Measurements from ENCODE around the gene PRRC2C. TPM values are rescaled to one million over a fixed set of nuclear protein-coding genes. Genes with fewer than 3 reads are reported as not detected.
A peak's percentile ranks its signal among the peaks of the same experiment; 100 is the strongest.

The PRRC2C gene
- total and polyA plus RNA-seq, 2 of the 13 experiments (the other 11 are each of a cell fraction or from before 2014, with no cell fraction given), result 46.2 to 57.0 TPM

DNA sequence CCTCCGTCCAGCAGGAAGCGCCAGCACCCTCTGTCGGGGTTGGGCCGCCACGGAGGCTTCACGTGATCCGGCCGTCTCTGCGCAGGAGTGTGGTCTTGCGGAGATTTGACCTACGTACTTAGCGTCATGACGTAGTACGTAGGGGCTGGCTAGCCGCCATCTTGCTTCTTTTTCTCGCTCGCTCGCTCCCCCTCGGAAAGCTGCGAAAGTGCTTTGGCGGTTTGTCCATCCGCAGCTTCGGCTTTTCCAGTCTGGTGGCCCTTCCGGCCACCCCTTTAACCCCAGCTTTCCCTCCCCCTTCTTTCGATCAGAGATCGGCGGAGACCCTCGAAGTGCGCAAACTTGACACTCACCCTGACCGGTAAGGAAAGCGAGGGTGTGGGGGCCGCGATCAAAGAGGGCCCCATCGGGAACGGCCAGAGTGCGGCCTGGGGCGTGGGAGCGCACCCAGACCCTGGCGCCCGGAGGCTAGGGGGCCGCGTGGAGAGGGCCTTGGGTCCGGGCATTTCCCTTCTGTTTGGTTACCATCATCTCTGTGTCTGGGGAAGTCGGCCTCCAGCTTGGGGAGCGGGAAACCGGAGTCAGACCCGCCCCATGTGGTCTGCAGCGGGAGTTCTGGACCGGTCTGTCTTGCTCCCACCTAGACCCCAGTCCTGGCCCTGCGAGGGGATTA, at the start of gene PRRC2C (continued):
- TF ChIP-seq, protein P1, sequence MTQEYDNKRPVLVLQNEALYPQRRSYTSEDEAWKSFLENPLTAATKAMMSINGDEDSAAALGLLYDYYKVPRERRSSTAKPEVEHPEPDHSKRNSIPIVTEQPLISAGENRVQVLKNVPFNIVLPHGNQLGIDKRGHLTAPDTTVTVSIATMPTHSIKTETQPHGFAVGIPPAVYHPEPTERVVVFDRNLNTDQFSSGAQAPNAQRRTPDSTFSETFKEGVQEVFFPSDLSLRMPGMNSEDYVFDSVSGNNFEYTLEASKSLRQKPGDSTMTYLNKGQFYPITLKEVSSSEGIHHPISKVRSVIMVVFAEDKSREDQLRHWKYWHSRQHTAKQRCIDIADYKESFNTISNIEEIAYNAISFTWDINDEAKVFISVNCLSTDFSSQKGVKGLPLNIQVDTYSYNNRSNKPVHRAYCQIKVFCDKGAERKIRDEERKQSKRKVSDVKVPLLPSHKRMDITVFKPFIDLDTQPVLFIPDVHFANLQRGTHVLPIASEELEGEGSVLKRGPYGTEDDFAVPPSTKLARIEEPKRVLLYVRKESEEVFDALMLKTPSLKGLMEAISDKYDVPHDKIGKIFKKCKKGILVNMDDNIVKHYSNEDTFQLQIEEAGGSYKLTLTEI (CRISPR knock-in tag; conservative IDR thresholded peaks at IDR 0.05), result no peak
- peak; percentile 68 for TF ChIP-seq ARID5B (CRISPR knock-in tag; IDR thresholded peaks at IDR 0.05)
- TF ChIP-seq, protein P2, sequence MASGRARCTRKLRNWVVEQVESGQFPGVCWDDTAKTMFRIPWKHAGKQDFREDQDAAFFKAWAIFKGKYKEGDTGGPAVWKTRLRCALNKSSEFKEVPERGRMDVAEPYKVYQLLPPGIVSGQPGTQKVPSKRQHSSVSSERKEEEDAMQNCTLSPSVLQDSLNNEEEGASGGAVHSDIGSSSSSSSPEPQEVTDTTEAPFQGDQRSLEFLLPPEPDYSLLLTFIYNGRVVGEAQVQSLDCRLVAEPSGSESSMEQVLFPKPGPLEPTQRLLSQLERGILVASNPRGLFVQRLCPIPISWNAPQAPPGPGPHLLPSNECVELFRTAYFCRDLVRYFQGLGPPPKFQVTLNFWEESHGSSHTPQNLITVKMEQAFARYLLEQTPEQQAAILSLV (CRISPR knock-in tag; IDR thresholded peaks at IDR 0.05; ENCODE audit: borderline replicate concordance), result peak; percentile 80; the same call in 1 of the 2 replicates
- TF ChIP-seq, protein P3, sequence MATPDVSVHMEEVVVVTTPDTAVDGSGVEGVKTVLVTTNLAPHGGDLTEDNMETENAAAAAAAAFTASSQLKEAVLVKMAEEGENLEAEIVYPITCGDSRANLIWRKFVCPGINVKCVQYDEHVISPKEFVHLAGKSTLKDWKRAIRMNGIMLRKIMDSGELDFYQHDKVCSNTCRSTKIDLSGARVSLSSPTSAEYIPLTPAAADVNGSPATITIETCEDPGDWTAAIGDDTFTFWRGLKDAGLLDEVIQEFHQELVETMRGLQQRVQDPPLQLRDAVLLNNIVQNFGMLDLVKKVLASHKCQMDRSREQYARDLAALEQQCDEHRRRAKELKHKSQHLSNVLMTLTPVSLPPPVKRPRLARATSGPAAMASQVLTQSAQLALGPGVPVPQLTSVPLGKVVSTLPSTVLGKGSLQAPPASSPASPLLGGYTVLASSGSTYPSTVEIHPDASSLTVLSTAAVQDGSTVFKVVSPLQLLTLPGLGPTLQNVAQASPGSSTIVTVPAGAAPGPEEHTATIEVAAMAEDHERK (CRISPR knock-in tag; IDR thresholded peaks at IDR 0.05; ENCODE audit: low read depth), result peak; percentile 98
- peak; percentile 36; the same call in 1 of the 2 replicates for TF ChIP-seq GFI1 (CRISPR knock-in tag; IDR thresholded peaks at IDR 0.05; ENCODE audit: borderline replicate concordance)
- TF ChIP-seq, protein P4, sequence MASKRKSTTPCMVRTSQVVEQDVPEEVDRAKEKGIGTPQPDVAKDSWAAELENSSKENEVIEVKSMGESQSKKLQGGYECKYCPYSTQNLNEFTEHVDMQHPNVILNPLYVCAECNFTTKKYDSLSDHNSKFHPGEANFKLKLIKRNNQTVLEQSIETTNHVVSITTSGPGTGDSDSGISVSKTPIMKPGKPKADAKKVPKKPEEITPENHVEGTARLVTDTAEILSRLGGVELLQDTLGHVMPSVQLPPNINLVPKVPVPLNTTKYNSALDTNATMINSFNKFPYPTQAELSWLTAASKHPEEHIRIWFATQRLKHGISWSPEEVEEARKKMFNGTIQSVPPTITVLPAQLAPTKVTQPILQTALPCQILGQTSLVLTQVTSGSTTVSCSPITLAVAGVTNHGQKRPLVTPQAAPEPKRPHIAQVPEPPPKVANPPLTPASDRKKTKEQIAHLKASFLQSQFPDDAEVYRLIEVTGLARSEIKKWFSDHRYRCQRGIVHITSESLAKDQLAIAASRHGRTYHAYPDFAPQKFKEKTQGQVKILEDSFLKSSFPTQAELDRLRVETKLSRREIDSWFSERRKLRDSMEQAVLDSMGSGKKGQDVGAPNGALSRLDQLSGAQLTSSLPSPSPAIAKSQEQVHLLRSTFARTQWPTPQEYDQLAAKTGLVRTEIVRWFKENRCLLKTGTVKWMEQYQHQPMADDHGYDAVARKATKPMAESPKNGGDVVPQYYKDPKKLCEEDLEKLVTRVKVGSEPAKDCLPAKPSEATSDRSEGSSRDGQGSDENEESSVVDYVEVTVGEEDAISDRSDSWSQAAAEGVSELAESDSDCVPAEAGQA (IDR thresholded peaks at IDR 0.05; ENCODE audit: low read depth), result peak; percentile 97
- TF ChIP-seq, protein P4 (CRISPR knock-in tag; IDR thresholded peaks at IDR 0.05; ENCODE audit: borderline replicate concordance), result no peak
- TF ChIP-seq, protein P5, sequence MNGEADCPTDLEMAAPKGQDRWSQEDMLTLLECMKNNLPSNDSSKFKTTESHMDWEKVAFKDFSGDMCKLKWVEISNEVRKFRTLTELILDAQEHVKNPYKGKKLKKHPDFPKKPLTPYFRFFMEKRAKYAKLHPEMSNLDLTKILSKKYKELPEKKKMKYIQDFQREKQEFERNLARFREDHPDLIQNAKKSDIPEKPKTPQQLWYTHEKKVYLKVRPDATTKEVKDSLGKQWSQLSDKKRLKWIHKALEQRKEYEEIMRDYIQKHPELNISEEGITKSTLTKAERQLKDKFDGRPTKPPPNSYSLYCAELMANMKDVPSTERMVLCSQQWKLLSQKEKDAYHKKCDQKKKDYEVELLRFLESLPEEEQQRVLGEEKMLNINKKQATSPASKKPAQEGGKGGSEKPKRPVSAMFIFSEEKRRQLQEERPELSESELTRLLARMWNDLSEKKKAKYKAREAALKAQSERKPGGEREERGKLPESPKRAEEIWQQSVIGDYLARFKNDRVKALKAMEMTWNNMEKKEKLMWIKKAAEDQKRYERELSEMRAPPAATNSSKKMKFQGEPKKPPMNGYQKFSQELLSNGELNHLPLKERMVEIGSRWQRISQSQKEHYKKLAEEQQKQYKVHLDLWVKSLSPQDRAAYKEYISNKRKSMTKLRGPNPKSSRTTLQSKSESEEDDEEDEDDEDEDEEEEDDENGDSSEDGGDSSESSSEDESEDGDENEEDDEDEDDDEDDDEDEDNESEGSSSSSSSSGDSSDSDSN (CRISPR knock-in tag; IDR thresholded peaks at IDR 0.05), result peak; percentile 83

All from HepG2 (cell line).